ENCODE results near the gene LLGL2. TPM values are rescaled to one million over a fixed set of nuclear protein-coding genes. Genes with fewer than 3 reads are reported as not detected.
A peak's percentile ranks its signal among the peaks of the same experiment; 100 is the strongest.

The LLGL2 gene
- total RNA-seq, 3 donors from 2014 or later, result 4.6 to 60.2 (median 52.4) TPM

GRCh38 chr17:75486151-75486550, 39.3 kb upstream of the LLGL2 start:
- no peaks in the 10 kb centered on the region for H3K9me3 ChIP-seq
- H3K36me3 ChIP-seq, result no peaks in the 10 kb centered on the region
- H3K4me3 ChIP-seq, result no peak overlapping the region
- no peak overlapping the region for H3K27ac ChIP-seq
- no peak for TF ChIP-seq POLR2AphosphoS5 (IDR thresholded peaks at IDR 0.05)
- TF ChIP-seq POLR2A (IDR thresholded peaks at IDR 0.05), result no peak
- no peak for TF ChIP-seq CTCF (IDR thresholded peaks at IDR 0.05)
- H3K4me1 ChIP-seq, result no peaks in the 10 kb centered on the region
- H3K27me3 ChIP-seq, result no peaks in the 10 kb centered on the region
- intact Hi-C loops (cut with DNase I; ENCODE audit: low total_unique reads), result no loop called here
- DNase-seq (ENCODE audit: low spot score in 2 of 2), result no peak

- Histone ChIP-seq H3K27ac (no peak overlapping the region), H3K4me3 (no peak overlapping the region), H3K36me3 (no peaks in the 10 kb centered on the region), H3K9me3 (no peaks in the 10 kb centered on the region), H3K27me3 (no peaks in the 10 kb centered on the region), H3K4me1 (no peaks in the 10 kb centered on the region)
- no peak for DNase-seq (ENCODE audit: low spot score in 2 of 2)
- no peak for TF ChIP-seq CTCF (IDR thresholded peaks at IDR 0.05)
- intact Hi-C loops (cut with DNase I; ENCODE audit: low total_unique reads), result no loop called here
These were observed 38.5 kb upstream of the LLGL2 start for GRCh38 chr17:75486951-75487350.

- Histone ChIP-seq H3K4me3 (no peak overlapping the region), H3K36me3 (no peaks in the 10 kb centered on the region), H3K4me1 (no peaks in the 10 kb centered on the region), H3K27me3 (no peaks in the 10 kb centered on the region), H3K9me3 (no peaks in the 10 kb centered on the region), H3K27ac (no peak overlapping the region)
- TF ChIP-seq POLR2A (IDR thresholded peaks at IDR 0.05) (no peak), CTCF (IDR thresholded peaks at IDR 0.05) (no peak), POLR2AphosphoS5 (IDR thresholded peaks at IDR 0.05) (no peak)
- no peak for DNase-seq (ENCODE audit: low spot score in 2 of 2)
- intact Hi-C loops (cut with DNase I; ENCODE audit: low total_unique reads), result no loop called here
These were observed 38.0 kb upstream of the LLGL2 start for GRCh38 chr17:75487351-75488070.

- intact Hi-C loops (cut with DNase I; ENCODE audit: low total_unique reads), result no loop called here
- no peak for DNase-seq (ENCODE audit: low spot score in 2 of 2)
- Histone ChIP-seq H3K36me3 (no peaks in the 10 kb centered on the region), H3K9me3 (no peaks in the 10 kb centered on the region), H3K4me3 (no peak overlapping the region), H3K4me1 (no peaks in the 10 kb centered on the region), H3K27me3 (no peaks in the 10 kb centered on the region), H3K27ac (no peak overlapping the region)
- no peak for TF ChIP-seq CTCF (IDR thresholded peaks at IDR 0.05)
- no peak for TF ChIP-seq POLR2A (IDR thresholded peaks at IDR 0.05)
- no peak for TF ChIP-seq POLR2AphosphoS5 (IDR thresholded peaks at IDR 0.05)
These were observed 36.6 kb upstream of the LLGL2 start for GRCh38 chr17:75488693-75489510.

- no peak for DNase-seq (ENCODE audit: low spot score in 2 of 2)
- Histone ChIP-seq H3K4me1 (no peaks in the 10 kb centered on the region), H3K36me3 (no peaks in the 10 kb centered on the region), H3K27me3 (no peaks in the 10 kb centered on the region), H3K27ac (peak overlapping the region in 1 of 2 donors; percentile 17), H3K9me3 (no peaks in the 10 kb centered on the region), H3K4me3 (no peak overlapping the region)
- TF ChIP-seq CTCF (IDR thresholded peaks at IDR 0.05) (no peak), POLR2A (IDR thresholded peaks at IDR 0.05) (no peak), POLR2AphosphoS5 (IDR thresholded peaks at IDR 0.05) (no peak)
- intact Hi-C loops (cut with DNase I; ENCODE audit: low total_unique reads), result no loop called here
These were observed 36.0 kb upstream of the LLGL2 start for GRCh38 chr17:75489511-75489955.
